ENCODE data around the gene LAP3.

Gene LAP3

GRCh38 chr4:17623451-17624001, 46.5 kb downstream of the LAP3 start:
- FAIRE-seq, result no peak

- no peak for FAIRE-seq
Measured at GRCh38 chr4:17624821-17625220, 47.8 kb downstream of the LAP3 start.

GRCh38 chr4:17630228-17630627, 53.2 kb downstream of the LAP3 start:
- FAIRE-seq, result no peak

- FAIRE-seq, result no peak
Measured at GRCh38 chr4:17633600-17633999, 56.6 kb downstream of the LAP3 start.

GRCh38 chr4:17635056-17635455, 58.1 kb downstream of the LAP3 start:
- no peak for FAIRE-seq

- no peak for FAIRE-seq
Measured at GRCh38 chr4:17636341-17636695, 59.3 kb downstream of the LAP3 start.

- FAIRE-seq, result no peak
Measured at GRCh38 chr4:17636696-17637622, 60.0 kb downstream of the LAP3 start.

GRCh38 chr4:17639136-17639535, 62.1 kb downstream of the LAP3 start:
- FAIRE-seq, result no peak

GRCh38 chr4:17642398-17642783, 65.4 kb downstream of the LAP3 start:
- FAIRE-seq, result no peak

- no peak for FAIRE-seq
Measured at GRCh38 chr4:17646693-17647092, 69.7 kb downstream of the LAP3 start.

- FAIRE-seq, result no peak
Measured at GRCh38 chr4:17647176-17647806, 70.3 kb downstream of the LAP3 start.

GRCh38 chr4:17647927-17648326, 70.9 kb downstream of the LAP3 start:
- no peak for FAIRE-seq

- FAIRE-seq, result no peak
Measured at GRCh38 chr4:17650406-17650805, 73.4 kb downstream of the LAP3 start.

GRCh38 chr4:17654701-17655100, 77.7 kb downstream of the LAP3 start:
- FAIRE-seq, result no peak

GRCh38 chr4:17657090-17657489, 80.1 kb downstream of the LAP3 start:
- no peak for FAIRE-seq
